Measurements from ENCODE around the gene B4GALT5.

- TF ChIP-seq CTCF (IDR thresholded peaks at IDR 0.05) (no peak), GATA2 (CRISPR knock-in tag; IDR thresholded peaks at IDR 0.05) (no peak), NFIC (IDR thresholded peaks at IDR 0.05; ENCODE audit: borderline replicate concordance) (no peak), REST (IDR thresholded peaks at IDR 0.05; ENCODE audit: low read depth, low read length) (no peak), CHD2 (IDR thresholded peaks at IDR 0.05; ENCODE audit: low read length, partially characterized antibody) (no peak)
Observed at GRCh38 chr20:49633643-49634042, 80.0 kb downstream of the B4GALT5 start.

Data from SK-N-SH (cell line).